GM23338 (cell line): ENCODE data around the gene CPD. TPM values are rescaled to one million over a fixed set of nuclear protein-coding genes. Genes with fewer than 3 reads are reported as not detected.

Source experiments
- ATAC-seq: fragments of 200-7000 bp; cut with Tn5 transposase; 3 replicates; pipeline ENCODE4 v1.9.1; 2020
- DNase-seq: peaks from one replicate; pipeline ENCODE4 v3.0.0-alpha.2; 2015; ENCODE audit warnings: low spot score
- H2AFZ ChIP-seq: fragments of 200-600 bp; sonication (generic); 2 replicates; pipeline ENCODE4 v1.8.0; 2016; ENCODE audit warnings: antibody characterized with exemption, mild to moderate bottlenecking, moderate library complexity
- H3F3A ChIP-seq: fragments of 200-600 bp; sonication (generic); replicated peaks from 2 replicates; pipeline ENCODE4 v1.8.0; 2017; ENCODE audit warnings: antibody characterized with exemption, mixed run types, low read depth
- H3K27ac ChIP-seq: fragments of 200-600 bp; sonication (generic); 2 replicates; pipeline ENCODE4 v1.6.1; 2016; ENCODE audit warnings: low read depth
- H3K27me3 ChIP-seq: fragments of 200-600 bp; sonication (generic); 2 replicates; pipeline ENCODE4 v1.8.0; 2016; ENCODE audit warnings: mild to moderate bottlenecking, mixed run types, moderate library complexity; ENCODE audit not compliant: insufficient read depth
- H3K36me3 ChIP-seq: fragments of 200-600 bp; sonication (generic); 2 replicates; pipeline ENCODE4 v1.8.0; 2016; ENCODE audit warnings: mild to moderate bottlenecking; ENCODE audit not compliant: insufficient read depth
- H3K4me1 ChIP-seq: fragments of 200-600 bp; sonication (generic); 2 replicates; pipeline ENCODE4 v1.8.0; 2016; ENCODE audit warnings: mild to moderate bottlenecking, moderate library complexity; ENCODE audit not compliant: insufficient read depth
- H3K4me2 ChIP-seq: fragments of 200-600 bp; sonication (generic); 2 replicates; pipeline ENCODE4 v1.7.1; 2017; ENCODE audit warnings: mixed run types
- H3K4me3 ChIP-seq: fragments of 200-600 bp; sonication (generic); 2 replicates; pipeline ENCODE4 v1.6.1; 2016; ENCODE audit warnings: mixed run types
- H3K79me2 ChIP-seq: fragments of 200-600 bp; sonication (generic); replicated peaks from 2 replicates; pipeline ENCODE4 v1.8.0; 2017; ENCODE audit warnings: mild to moderate bottlenecking; ENCODE audit not compliant: insufficient read depth
- H3K9me2 ChIP-seq: fragments of 200-600 bp; sonication (generic); 2 replicates; pipeline ENCODE4 v1.8.0; 2017; ENCODE audit not compliant: insufficient read depth
- H4K20me1 ChIP-seq: fragments of 200-600 bp; sonication (generic); replicated peaks from 2 replicates; pipeline ENCODE4 v1.8.0; 2017; ENCODE audit warnings: mild to moderate bottlenecking; ENCODE audit not compliant: insufficient read depth
- H3K27ac Mint-ChIP-seq: 2 replicates; pipeline ENCODE4 v1.8.0; 2020; ENCODE audit warnings: inconsistent platforms, mild to moderate bottlenecking, moderate library complexity, mixed read lengths
- H3K27me3 Mint-ChIP-seq: 3 replicates; pipeline ENCODE4 v1.8.0; 2022; ENCODE audit warnings: low read depth, mild to moderate bottlenecking, moderate library complexity, mixed read lengths, inconsistent platforms; ENCODE audit not compliant: insufficient read depth, poor library complexity
- H3K36me3 Mint-ChIP-seq: 3 replicates; pipeline ENCODE4 v1.8.0; 2021; ENCODE audit warnings: low read depth, mild to moderate bottlenecking, inconsistent platforms, moderate library complexity, mixed read lengths
- H3K4me1 Mint-ChIP-seq: 3 replicates; pipeline ENCODE4 v1.8.0; 2020; ENCODE audit warnings: mild to moderate bottlenecking, inconsistent platforms, mixed read lengths
- H3K4me3 Mint-ChIP-seq: 3 replicates; pipeline ENCODE4 v1.8.0; 2021; ENCODE audit warnings: moderate library complexity, mild to moderate bottlenecking, inconsistent platforms, mixed read lengths
- H3K9me3 Mint-ChIP-seq: 3 replicates; pipeline ENCODE4 v1.8.0; 2020; ENCODE audit warnings: moderate library complexity, mild to moderate bottlenecking, inconsistent platforms, mixed read lengths
- CREB1 ChIP-seq: fragments of 250-450 bp; sonication (Bioruptor Pico); IDR thresholded peaks from 2 replicates; pipeline ENCODE4 v1.5.0; 2020; ENCODE audit warnings: low read depth, mild to moderate bottlenecking, moderate library complexity
- CTCF ChIP-seq, 2 experiments: fragments of 200-600 bp in 1 of 2; sonication (generic) in 1 of 2; conservative IDR thresholded peaks; 2 replicates each; pipeline versions ENCODE4 v1.5.1 to v1.6.1; 2016 to 2017; ENCODE audit warnings: antibody characterized with exemption in 2 of 2, low read depth in 2 of 2, mild to moderate bottlenecking in 2 of 2, moderate library complexity in 1 of 2
- ETS1 ChIP-seq: IDR thresholded peaks from 2 replicates; pipeline ENCODE4 v1.6.1; 2016; ENCODE audit warnings: antibody characterized with exemption
- EZH2 ChIP-seq: fragments of 200-600 bp; sonication (generic); IDR thresholded peaks from one replicate; pipeline ENCODE4 v1.8.0; 2017; ENCODE audit warnings: antibody characterized with exemption, mild to moderate bottlenecking, low read depth; ENCODE audit not compliant: unreplicated experiment
- EZH2phosphoT487 ChIP-seq: fragments of 200-600 bp; sonication (generic); IDR thresholded peaks from one replicate; pipeline ENCODE4 v1.8.1; 2018; ENCODE audit warnings: antibody characterized with exemption; ENCODE audit not compliant: unreplicated experiment
- JUNB ChIP-seq: IDR thresholded peaks from one replicate; pipeline ENCODE4 v1.6.1; 2016; ENCODE audit warnings: antibody characterized with exemption; ENCODE audit not compliant: unreplicated experiment
- STAT1 ChIP-seq: IDR thresholded peaks from one replicate; pipeline ENCODE4 v1.6.1; 2016; ENCODE audit warnings: antibody characterized with exemption; ENCODE audit not compliant: unreplicated experiment
- ZNF114 ChIP-seq: fragments of 250-450 bp; sonication (Bioruptor Pico); IDR thresholded peaks from 2 replicates; pipeline ENCODE4 v1.5.0; 2020; ENCODE audit warnings: mild to moderate bottlenecking, moderate library complexity
- ZNF462 ChIP-seq: fragments of 250-450 bp; sonication (Bioruptor Pico); IDR thresholded peaks from 2 replicates; pipeline ENCODE4 v1.5.0; 2020; ENCODE audit warnings: mild to moderate bottlenecking, moderate library complexity
- polyA plus RNA-seq: library from polyadenylated mRNA; unstranded; fragments of >200 nt; fragmentation: Nextera tagmentation; extraction: Ambion mirVana; gene quantifications from 2 replicates; pipeline ENCODE4 v1.2.1, GENCODE V29; 2016
- total RNA-seq: library from RNA; depleted of rRNA; stranded (reverse); fragments of >200 nt; shearing (Covaris generic); gene quantifications from 2 replicates; pipeline ENCODE4 v1.2.3, GENCODE V29; 2014

The CPD gene
- total and polyA plus RNA-seq, 2 experiments from 2014 or later = 6.2 to 57.8 TPM

GRCh38 chr17:30366536-30366935 is 12.2 kb upstream of the CPD start (continued):
- no peak for TF ChIP-seq ZNF462 (CRISPR knock-in tag)
- TF ChIP-seq ZNF114 = no peak

GRCh38 chr17:30368912-30369720 is 9.6 kb upstream of the CPD start:
- Mint-ChIP-seq H3K27me3 (peaks cover 4% of the 10 kb centered on the region), H3K4me1 (peaks cover 8% of the 10 kb centered on the region; the same call in 2 of the 3 replicates), H3K36me3 (no peaks in the 10 kb centered on the region), H3K4me3 (no peak overlapping the region), H3K9me3 (no peaks in the 10 kb centered on the region), H3K27ac (no peak overlapping the region)
- H3K36me3 ChIP-seq = no peaks in the 10 kb centered on the region
- H4K20me1 ChIP-seq = no peaks in the 10 kb centered on the region
- DNase-seq (no peak), ATAC-seq (no peak)
- H3K4me2 ChIP-seq = no peak overlapping the region
- H3K27me3 ChIP-seq = no peaks in the 10 kb centered on the region
- H3K4me3 ChIP-seq = no peak overlapping the region
- H3K9me2 ChIP-seq = no peaks in the 10 kb centered on the region
- no peaks in the 10 kb centered on the region for H3K4me1 ChIP-seq
- TF ChIP-seq CTCF (conservative IDR thresholded peaks at IDR 0.05; ENCODE audit: low read depth in 2 of 2) = no peak
- TF ChIP-seq JUNB = no peak
- TF ChIP-seq ETS1 = no peak
- no peak for TF ChIP-seq EZH2
- TF ChIP-seq ZNF114 = no peak
- no peak for TF ChIP-seq CREB1 (CRISPR knock-in tag)
- no peak for TF ChIP-seq STAT1
- TF ChIP-seq EZH2phosphoT487 = no peak
- H3F3A ChIP-seq = no peaks in the 10 kb centered on the region
- H3K79me2 ChIP-seq = no peaks in the 10 kb centered on the region
- peak overlapping the region; percentile 87 for H2AFZ ChIP-seq
- H3K27ac ChIP-seq = no peak overlapping the region
